Suprapubic skin (tissue), 3 donors: Measurements from ENCODE around the gene NFU1.

Source experiments
- POLR2A ChIP-seq, 2 donors: fragments of 450-650 bp; IDR thresholded peaks; one replicate each; pipeline ENCODE4 v1.6.1; 2017; ENCODE audit warnings: antibody characterized with exemption in 2 of 2, mild to moderate bottlenecking in 2 of 2, moderate library complexity in 2 of 2
- TF ChIP-seq, protein P1 (sequence below), 2 donors: fragments of 200-600 bp in 1 of 2; fragments of 450-650 bp in 1 of 2; sonication (generic) in 1 of 2; IDR thresholded peaks; one replicate each; pipeline ENCODE4 v1.5.1; 2016 to 2019; ENCODE audit warnings: antibody characterized with exemption in 2 of 2, mild to moderate bottlenecking in 1 of 2, moderate library complexity in 1 of 2

- TF ChIP-seq, protein P1, sequence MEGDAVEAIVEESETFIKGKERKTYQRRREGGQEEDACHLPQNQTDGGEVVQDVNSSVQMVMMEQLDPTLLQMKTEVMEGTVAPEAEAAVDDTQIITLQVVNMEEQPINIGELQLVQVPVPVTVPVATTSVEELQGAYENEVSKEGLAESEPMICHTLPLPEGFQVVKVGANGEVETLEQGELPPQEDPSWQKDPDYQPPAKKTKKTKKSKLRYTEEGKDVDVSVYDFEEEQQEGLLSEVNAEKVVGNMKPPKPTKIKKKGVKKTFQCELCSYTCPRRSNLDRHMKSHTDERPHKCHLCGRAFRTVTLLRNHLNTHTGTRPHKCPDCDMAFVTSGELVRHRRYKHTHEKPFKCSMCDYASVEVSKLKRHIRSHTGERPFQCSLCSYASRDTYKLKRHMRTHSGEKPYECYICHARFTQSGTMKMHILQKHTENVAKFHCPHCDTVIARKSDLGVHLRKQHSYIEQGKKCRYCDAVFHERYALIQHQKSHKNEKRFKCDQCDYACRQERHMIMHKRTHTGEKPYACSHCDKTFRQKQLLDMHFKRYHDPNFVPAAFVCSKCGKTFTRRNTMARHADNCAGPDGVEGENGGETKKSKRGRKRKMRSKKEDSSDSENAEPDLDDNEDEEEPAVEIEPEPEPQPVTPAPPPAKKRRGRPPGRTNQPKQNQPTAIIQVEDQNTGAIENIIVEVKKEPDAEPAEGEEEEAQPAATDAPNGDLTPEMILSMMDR (IDR thresholded peaks at IDR 0.05), result no peak
- TF ChIP-seq POLR2A (IDR thresholded peaks at IDR 0.05), result no peak
These were observed 49.3 kb downstream of the NFU1 start for GRCh38 chr2:69387770-69388481.
